Limb (tissue), 2 donors: Measurements from ENCODE around the gene BCKDHB.
"Not testable (repeated sequence)": the region's sequence is repeated elsewhere in the genome, so short reads cannot be mapped to it uniquely, and the experiment has no call there.

Experiments used
- DNase-seq, 2 donors: peaks; one replicate each; pipeline ENCODE4 v3.0.0-alpha.2; 2016; ENCODE audit errors: extremely low spot score in 2 of 2

BCKDHB gene

DNA sequence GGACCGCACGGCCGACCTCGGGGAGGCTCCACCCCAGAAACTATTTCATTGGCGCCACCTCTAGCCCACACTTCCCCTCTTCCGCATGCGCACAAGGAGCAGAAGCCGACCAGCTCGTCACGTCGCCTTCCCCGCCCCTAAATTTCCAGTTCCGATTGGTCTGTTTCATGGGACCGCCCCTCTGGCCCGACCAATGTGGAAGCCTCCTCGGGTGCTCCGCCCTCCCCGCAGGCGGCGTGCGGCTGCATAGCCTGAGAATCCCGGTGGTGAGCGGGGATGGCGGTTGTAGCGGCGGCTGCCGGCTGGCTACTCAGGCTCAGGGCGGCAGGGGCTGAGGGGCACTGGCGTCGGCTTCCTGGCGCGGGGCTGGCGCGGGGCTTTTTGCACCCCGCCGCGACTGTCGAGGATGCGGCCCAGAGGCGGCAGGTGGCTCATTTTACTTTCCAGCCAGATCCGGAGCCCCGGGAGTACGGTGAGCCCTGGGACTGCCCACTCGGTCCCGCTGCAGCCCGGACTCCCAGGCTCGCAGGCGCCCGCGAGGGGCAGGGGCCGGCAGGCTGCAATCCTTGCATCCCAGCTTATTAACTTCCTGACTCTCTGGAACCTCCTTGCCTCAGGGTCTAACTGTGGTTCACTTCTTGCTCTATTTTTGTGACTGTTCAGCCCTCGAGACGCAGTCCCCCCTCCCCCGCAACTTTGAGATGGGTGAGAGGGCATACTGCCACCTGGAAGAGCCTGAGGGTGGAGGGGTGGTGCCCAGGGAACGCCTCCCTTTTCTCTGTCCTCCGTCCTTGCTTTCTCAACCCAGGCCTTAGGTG, at the start of gene BCKDHB:
BCKDHB (plus strand) TSS at position 254 of the 818 bp plus-strand sequence; CDS start at position 277, 23 bp downstream.
- DNase-seq = peak; percentile 97 to 98

DNA sequence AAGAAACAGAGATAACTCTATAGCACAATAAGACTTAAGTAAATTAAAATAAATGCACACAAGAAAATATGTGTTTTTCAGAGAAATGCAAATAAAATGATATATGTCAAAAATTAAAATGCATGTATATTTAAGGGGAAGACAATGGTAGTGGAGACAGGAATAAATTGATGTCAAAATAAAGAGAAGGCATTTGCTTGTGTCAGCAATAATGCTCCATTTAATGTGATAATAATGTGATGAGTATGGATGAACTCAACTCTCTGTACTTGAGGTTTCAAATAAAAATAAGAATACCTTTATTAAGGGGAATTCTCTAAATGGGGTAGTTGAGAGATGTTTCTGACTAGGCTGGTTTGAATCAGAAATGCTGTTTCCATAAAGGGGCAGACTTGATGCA, 45.7 kb upstream of the BCKDHB start:
- DNase-seq = no peak

DNA sequence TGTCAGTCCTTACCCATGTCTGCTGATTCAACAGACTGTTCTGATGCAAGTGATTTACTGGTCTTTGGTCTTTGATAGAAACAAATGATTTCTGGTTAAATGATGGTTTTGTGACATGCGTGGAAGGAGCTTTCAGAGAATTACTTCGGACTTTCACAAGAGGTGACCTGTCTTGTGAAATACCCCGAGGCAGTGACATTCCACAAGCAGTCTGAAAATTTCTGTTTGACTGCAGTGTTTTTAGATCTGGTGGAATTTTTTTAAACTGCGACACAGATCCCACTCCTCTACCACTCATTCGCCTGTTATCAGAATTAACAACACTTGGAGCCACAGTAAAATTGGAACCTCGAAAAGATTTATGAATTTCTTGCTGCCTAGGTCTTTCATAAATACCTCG, 38.3 kb upstream of the BCKDHB start:
- not testable (repeated sequence) for DNase-seq

DNA sequence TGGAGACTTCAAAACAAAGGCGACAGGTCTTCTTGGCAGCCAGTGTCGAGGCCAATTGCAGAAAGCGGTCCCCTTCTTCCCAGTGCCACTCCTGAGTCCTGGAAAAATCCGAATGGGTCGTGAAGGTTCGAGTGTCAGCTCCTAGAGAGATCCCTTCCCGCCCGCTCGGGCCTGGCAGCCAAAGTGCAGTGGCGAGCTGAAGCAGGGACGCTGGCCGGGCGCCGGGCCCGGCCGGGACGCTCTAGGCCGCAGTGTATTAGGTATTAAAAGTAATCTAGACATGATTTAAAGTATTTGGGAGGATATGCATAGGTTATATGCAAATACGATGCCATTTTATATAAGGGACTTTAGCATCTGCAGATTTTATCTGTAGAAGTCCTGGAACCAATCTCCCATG, 36.0 kb upstream of the BCKDHB start:
- not testable (repeated sequence) for DNase-seq

DNA sequence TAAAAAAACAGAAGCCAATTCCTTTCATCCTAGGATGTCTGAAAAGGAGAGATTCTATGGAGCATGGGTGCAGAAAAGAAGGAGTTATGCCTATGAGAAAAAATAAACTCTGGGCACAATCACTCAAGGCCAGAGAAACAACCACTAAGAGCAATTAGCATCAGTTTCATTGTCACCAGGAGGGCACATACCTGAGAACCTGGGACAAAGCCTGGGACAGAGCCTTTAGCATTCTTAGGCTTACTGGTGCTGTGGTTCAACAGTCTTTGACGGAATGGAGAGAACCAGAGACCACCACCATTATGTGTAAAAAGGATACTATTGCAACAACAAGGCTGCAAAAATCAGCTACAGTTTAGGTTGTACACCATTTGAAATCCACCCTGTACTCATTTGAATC, 29.4 kb upstream of the BCKDHB start:
- no peak for DNase-seq

DNA sequence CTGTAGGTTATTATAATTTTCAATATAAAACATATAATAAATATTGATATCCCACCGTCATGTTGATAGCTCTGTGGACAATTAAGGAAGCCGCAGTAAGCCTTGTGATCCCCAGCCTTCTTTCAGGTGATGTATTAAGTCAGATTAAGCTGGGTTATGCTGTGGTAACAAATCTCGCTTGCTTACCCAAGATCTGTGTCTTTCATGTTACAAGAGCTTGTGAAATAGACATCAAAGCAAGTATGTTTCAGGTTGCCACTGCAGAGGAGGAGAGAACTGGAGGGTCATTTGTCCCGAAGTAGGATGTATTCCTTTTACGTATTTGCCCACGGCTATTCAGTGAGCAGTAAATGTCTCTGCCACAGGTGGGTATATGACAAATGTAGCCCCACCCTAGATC, 17.8 kb upstream of the BCKDHB start:
- no peak for DNase-seq

DNA sequence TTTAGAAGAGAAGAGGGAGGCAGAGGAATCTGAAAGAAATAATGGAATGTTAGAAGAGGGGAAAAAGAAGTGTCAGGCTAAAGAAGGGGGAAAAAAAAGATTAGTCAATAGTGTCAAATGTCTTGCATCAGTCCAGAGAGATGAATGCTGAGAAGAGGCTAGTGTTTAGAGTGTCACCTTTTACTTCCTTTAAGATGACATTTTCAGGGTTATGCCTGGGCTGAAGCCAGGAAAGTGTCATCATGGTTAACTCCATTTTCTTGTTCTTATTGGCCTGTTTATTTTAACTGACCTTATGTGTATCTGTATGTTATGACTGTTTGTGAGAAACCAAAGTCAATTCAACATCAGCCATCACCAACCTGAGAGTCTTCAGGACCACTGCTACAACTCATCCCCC, 15.0 kb upstream of the BCKDHB start:
- DNase-seq = no peak

DNA sequence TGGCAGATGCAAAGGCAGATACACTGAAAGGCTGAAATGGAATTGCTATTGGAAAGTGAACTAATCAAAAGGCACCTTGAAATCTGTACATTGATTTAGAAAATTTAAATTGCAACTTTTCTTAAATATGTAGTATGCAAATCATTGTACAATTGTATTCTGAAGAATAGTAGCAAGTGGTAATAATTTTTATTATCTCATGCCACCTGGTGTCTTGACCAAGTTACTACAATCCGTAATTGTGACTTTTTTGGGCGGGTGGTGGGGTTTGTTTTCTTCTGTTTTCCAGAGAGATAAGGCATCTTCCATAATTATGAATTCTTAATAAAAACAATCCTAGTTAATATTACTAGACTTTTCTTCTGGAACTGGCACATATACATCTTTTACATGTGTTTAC, 12.5 kb upstream of the BCKDHB start:
- peak in 1 of 2 donors; percentile 27 for DNase-seq

DNA sequence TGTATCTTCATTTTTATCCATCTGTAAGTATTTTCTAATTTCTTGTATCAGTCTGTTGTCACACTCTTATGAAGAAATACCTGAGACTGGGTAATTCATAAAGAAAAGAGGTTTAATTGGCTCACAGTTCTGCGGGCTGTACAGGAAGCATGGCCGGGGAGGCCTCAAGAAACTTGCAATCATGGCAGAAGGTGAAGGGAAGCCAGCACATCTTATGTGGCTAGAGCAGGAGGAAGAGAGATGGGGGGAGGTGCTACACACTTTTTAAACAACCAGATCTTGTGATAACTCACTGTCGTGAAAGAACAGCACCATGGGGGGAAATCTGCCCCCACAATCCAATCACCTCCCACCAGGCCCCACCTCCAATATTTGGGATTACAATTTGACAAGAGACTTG, 10.9 kb upstream of the BCKDHB start:
- DNase-seq = no peak

DNA sequence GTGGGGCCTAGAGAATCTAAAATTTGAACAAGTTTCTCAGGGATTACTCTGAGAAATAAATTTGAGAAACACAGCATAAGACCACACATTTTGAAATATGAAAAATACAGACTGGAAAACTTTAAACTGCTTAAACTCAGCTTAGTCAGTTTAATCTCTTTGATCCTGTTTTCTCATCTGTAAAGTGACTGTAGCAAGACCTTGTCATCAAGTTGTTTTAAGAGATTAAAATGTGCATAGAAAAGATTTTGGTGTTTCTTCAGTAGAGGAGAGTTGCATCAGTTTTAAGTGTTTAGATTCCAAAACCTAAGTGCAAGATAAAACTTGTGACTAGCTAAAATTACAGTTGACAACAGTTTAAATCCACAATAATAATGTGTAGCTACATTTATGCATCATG, 8.1 kb upstream of the BCKDHB start:
- no peak for DNase-seq

DNA sequence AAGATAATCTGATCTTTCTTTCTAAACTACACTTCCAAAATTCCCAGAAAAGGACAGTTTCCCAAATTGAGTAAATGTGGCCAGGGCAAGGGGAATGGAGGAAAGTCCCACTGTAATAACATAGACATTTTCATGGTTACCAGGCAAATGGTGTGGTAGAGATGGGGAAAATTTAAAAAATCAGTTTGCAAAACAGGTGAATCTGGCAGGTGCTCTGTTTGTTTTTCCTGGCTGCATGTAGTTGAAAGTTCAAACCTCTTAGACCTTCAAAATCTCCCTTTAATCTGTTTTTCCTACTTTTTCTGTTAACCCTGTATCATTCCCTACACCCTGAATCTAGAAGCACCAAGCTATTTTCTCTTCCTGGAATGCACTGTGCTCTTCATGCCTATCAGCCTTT, 2.0 kb upstream of the BCKDHB start:
- no peak for DNase-seq

DNA sequence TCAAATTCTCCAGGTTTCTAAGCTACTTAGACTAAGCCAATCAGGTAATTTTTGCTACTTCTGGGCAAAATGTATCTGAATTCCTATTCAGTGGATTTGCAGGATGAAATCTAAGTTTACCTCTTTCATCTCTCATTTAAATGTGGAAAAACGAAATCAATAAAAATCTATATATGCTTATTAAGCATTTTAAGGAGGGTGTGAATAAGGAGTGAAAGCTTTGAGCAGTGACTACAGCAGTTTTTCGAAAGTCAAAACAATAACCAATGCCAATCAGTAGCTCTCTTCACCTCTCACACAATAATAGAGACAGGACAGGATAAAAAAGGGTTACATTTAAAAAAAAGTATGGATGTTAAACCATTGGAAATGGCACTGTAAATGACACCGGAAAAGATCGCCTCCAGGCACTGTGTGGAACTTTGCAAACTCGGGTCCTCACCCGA, 476 bp upstream of the BCKDHB start:
- no peak for DNase-seq

DNA sequence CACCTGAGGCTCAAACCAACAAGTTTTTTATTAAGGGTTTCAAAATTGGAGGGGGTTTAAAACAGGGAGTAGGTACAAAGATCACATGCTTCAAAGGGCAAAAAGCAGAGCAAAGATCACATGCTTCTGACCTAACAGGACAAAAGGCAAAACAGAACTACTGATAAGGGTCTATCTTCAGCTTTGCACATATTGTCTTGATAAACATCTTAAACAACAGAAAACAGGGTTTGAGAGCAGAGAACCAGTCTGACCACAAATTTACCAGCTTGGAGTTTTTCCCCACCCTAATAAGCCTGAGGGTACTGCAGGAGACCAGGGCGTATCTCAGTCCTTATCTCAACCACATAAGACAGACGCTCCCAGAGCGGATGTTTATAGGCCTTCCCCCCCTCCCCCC, 16.1 kb downstream of the BCKDHB start:
- not testable (repeated sequence) for DNase-seq

DNA sequence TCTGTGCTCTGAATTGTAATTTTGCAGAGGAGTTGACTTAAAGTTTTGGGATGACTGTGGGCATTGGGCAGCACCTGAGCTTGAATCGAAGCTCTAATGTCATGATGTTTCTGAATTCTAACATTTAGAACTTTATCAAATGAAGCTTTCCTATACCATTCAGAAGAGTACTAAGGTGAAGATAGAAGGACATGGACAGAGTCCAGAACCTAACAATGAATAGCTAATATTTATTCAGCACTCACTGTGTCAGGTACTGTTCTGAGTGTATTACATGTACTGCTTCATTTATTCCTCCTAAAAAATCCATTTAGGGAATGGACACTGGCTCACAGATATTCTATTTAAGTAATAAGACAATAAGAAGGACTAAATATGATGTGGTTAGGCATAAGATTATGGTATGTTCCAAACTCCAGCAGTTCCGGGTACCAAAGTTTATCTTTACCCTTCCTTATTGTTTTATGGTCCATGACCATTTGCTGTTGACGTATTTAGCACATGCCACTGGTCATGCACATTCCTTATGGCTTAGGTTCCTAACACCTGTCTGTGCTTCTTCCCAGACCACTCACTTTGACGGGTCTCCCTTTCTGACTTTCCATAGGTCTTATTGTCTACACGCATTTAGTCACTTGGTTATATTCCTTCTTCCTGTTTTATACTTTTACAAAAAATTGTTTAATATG, 20.3 kb downstream of the BCKDHB start:
- DNase-seq = no peak

DNA sequence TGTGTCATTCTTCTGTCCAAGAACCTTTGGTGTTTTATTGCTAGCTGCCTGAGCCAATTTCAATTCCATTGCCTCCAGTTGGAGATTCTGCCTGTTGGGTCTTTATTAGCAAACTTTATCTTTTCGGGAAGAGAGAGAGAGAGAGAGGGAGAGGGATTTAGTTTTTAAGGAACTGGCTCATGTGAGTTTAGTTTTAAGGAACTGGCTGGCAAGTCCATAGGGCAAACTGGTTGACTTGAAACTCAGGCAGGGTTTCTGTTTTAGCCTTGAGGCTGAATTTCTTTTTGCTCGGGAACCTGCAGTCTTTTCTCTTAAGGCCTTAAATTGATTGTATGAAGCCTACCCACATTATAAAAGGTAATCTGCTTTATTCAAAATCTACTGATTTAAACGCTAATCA, 23.0 kb downstream of the BCKDHB start:
- no peak for DNase-seq

DNA sequence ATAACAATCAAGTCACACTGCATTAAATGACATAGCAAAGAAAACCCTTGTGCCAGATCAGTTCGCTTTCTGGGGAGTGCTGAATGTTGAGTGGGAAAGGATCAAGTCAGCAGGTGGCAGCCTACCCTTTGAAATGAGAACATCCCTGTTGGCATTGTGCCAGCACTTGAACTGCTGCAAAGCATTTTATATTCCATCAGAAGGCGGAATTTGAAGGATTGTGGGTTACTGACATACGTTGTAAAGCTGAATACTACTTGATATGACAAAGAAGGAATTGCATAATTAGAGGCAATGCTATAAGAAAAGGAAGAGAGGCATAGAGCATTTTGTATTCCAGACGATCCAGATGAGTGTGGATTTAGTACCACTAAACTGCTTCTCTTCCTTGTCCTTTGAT, 26.5 kb downstream of the BCKDHB start:
- peak; percentile 69 to 78 for DNase-seq

DNA sequence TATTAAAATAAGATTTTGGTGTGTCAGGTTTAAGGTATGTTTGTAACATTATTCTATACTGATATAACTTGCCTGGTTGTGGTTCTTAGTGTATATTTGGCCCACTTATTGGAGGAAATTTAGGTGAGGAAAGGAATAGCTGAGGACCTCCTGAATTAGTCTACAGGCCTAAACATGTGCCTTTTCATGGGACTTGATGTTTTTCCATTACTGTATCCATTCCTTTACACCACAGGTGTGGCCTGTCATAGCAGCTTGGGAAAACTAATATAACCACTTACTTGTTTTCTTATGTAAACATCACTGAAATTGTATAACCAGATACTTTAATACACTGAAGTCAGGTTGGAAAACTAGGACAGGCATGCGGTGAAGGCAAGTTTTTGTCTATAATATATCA, 27.6 kb downstream of the BCKDHB start:
- no peak for DNase-seq

DNA sequence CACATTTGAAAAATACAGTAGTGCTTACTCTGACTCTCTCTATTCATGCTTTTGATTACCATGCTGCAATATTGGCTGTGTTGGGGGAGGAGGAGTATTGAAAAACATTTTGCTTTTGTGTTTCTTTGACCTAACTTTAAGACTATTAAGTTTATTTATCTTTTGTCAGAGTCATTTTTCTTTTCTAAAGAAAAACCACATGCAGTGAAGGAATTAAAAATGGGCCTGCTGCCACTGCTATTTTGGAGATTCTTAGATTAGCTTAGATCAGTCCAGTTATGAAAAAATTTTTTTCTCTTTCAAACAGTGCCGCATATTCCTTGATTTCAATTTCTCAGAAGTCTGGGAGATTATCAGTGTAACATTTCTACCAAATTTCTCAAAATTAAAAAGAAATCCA, 36.1 kb downstream of the BCKDHB start:
- DNase-seq = no peak

DNA sequence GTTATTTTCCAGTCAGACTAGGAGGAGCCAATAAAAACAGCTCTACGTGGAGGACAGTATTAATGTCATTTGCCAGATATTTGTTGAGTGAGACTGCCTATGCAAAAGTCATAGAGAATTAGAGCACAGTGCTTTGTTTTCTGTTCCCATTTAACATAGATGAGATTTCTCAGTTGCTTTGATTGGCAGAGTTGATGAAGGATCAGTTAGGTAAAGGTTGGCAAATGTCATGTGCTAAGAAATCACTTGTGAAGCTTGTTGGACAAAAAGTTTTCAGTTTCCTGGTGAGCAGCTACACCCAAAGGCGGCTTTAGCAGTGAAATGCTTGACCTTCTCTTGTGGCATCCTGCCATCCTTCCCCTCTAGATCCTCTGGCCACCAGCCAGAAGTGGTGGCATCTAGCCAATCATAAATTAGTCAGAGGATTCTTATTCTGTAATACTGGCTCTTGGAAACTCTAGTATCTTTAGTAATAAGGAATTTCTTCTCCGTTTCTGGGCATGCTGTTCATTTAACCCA, 37.0 kb downstream of the BCKDHB start:
- peak; percentile 54 to 57 for DNase-seq

DNA sequence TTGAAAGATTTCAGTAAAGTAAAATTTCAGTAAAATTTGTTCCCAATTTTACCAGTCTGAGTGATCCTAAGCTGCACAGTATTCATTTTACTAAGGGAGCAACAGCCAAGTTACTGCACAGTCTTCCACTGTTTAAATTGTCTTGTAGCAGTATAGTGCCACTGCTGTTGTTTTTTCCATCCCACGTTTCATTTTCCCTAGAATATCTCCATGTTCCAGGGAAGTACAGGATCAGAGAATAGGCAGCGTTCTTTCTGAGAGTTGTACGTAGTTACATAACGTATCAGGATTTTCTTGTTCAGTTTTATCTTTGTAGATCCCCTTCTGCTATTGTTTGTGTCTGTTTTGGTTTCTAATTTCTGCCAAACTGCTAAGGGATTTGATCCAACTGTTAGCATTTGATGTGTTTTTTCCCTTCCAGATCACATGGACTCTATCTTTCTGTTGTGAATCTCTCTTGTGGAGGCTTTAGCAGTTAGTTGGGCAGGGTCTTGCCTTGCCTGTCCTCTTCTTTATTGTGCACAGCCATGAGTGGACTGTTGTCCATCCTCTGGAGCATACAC, 38.4 kb downstream of the BCKDHB start:
- DNase-seq = no peak

DNA sequence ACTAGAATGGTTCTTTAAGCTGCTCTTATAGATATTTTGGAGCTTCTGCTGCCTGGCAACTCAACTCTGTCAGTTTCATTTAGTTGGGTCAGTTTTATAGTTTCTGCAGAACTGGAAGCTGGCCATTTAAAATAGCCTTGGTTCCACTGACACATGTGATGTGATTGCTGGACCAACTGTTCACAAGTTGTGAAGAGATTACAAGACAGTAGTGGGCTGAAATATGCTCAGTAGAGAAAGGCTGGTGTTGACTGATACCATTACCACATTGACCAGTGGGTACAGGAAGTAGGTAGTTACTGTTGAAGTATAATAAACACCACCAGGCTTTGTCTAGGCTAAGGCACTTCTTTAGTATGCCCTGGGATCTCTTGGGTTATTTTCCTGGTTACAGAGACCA, 39.0 kb downstream of the BCKDHB start:
- no peak for DNase-seq

DNA sequence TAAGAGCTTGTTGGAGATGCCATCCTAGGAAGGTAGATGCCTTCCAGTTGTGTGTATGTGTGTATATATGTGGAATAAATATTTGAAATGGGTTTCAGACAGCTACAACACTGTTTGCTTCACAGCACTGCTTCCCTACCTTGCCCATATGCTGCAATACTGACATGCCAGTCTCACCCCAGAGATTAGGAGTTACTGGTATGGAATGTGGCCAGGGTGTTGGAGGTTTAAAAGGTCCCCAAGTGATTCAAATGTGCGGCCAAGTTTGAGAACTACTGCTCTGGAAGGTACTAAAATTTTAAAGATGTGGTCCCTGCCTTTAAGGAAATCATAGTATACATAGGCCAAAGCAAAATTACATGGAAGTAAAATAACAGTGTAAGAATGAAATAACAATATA, 39.5 kb downstream of the BCKDHB start:
- no peak for DNase-seq
